ENCODE measurements around the gene TSHZ2.

The TSHZ2 gene

GRCh38 chr20:53076668-53077067 is 104.5 kb downstream of the TSHZ2 start:
- Histone ChIP-seq H3K9me3 (ENCODE audit: control insufficient read depth in 2 of 2, low read length in 2 of 2) (no peaks in the 10 kb centered on the region), H3K36me3 (ENCODE audit: control insufficient read depth in 2 of 2, insufficient read depth in 2 of 2, low read length in 2 of 2) (no peaks in the 10 kb centered on the region), H3K4me1 (ENCODE audit: control insufficient read depth, insufficient read depth, low read length) (no peaks in the 10 kb centered on the region), H3K27me3 (ENCODE audit: control insufficient read depth in 1 of 2, insufficient read depth in 2 of 2, low read length in 2 of 2) (no peaks in the 10 kb centered on the region), H3K27ac (ENCODE audit: low read length) (no peak overlapping the region), H3K4me3 (ENCODE audit: low read length in 2 of 2) (no peak overlapping the region), H3K9ac (ENCODE audit: low read length in 2 of 2) (no peak overlapping the region)

DNA sequence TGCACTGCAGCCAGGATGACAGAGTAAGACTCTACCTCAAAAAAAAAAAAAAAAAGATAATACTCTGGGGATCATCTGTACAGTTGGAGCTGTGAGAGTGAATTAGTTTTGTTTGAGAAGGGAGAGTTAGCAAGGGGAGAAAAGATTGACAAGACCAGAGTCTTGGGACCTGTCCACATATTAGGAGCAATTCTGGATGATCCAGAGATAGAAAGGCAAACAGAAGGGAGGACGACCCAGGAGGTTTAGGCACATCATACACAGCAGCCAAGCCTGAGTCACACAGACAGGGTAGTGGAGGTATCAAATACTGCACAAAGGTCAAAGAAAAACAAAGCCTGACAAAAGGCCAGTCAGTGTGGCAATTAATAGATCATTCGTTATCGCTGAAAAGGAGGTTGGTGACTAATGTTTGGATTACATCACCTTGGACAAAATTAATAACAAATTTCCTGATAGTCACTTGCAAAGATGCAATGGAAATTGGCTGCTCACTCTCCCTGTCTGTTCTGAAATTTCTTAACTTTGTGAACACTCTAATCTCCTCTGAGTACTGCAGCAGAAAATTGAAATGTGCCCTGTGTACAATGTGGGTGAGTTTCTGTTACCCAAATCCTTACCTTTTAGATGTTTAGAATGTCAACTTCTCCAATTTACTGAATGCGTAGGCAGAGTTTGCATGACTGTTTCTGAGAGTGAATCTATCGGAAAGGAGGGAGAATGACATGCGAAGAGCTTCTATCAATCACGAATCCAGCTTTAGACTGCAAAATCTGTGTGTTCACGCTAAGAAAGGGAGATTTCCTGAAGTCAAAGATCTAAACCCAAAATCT is 105.4 kb downstream of the TSHZ2 start:
- no peaks in the 10 kb centered on the region for H3K27me3 ChIP-seq (ENCODE audit: control insufficient read depth in 1 of 2, insufficient read depth in 2 of 2, low read length in 2 of 2)
- no peaks in the 10 kb centered on the region for H3K9me3 ChIP-seq (ENCODE audit: control insufficient read depth in 2 of 2, low read length in 2 of 2)
- no peaks in the 10 kb centered on the region for H3K36me3 ChIP-seq (ENCODE audit: control insufficient read depth in 2 of 2, insufficient read depth in 2 of 2, low read length in 2 of 2)
- no peak overlapping the region for H3K4me3 ChIP-seq (ENCODE audit: low read length in 2 of 2)
- H3K9ac ChIP-seq (ENCODE audit: low read length in 2 of 2) = no peak overlapping the region
- H3K4me1 ChIP-seq (ENCODE audit: control insufficient read depth, insufficient read depth, low read length) = no peaks in the 10 kb centered on the region
- no peak overlapping the region for H3K27ac ChIP-seq (ENCODE audit: low read length)

GRCh38 chr20:53078761-53079160 is 106.6 kb downstream of the TSHZ2 start:
- no peaks in the 10 kb centered on the region for H3K4me1 ChIP-seq (ENCODE audit: control insufficient read depth, insufficient read depth, low read length)
- no peak overlapping the region for H3K9ac ChIP-seq (ENCODE audit: low read length in 2 of 2)
- H3K9me3 ChIP-seq (ENCODE audit: control insufficient read depth in 2 of 2, low read length in 2 of 2) = no peaks in the 10 kb centered on the region
- no peak overlapping the region for H3K4me3 ChIP-seq (ENCODE audit: low read length in 2 of 2)
- H3K27ac ChIP-seq (ENCODE audit: low read length) = no peak overlapping the region
- H3K27me3 ChIP-seq (ENCODE audit: control insufficient read depth in 1 of 2, insufficient read depth in 2 of 2, low read length in 2 of 2) = no peaks in the 10 kb centered on the region
- no peaks in the 10 kb centered on the region for H3K36me3 ChIP-seq (ENCODE audit: control insufficient read depth in 2 of 2, insufficient read depth in 2 of 2, low read length in 2 of 2)

- no peak overlapping the region for H3K27ac ChIP-seq (ENCODE audit: low read length)
Measured at GRCh38 chr20:53079261-53079691, 107.1 kb downstream of the TSHZ2 start.

GRCh38 chr20:53079828-53080686 is 107.9 kb downstream of the TSHZ2 start:
- Histone ChIP-seq H3K27me3 (ENCODE audit: control insufficient read depth in 1 of 2, insufficient read depth in 2 of 2, low read length in 2 of 2) (no peaks in the 10 kb centered on the region), H3K9me3 (ENCODE audit: control insufficient read depth in 2 of 2, low read length in 2 of 2) (no peaks in the 10 kb centered on the region), H3K27ac (ENCODE audit: low read length) (no peak overlapping the region), H3K9ac (ENCODE audit: low read length in 2 of 2) (no peak overlapping the region), H3K4me3 (ENCODE audit: low read length in 2 of 2) (no peak overlapping the region), H3K36me3 (ENCODE audit: control insufficient read depth in 2 of 2, insufficient read depth in 2 of 2, low read length in 2 of 2) (no peaks in the 10 kb centered on the region), H3K4me1 (ENCODE audit: control insufficient read depth, insufficient read depth, low read length) (no peaks in the 10 kb centered on the region)

More at GRCh38 chr20:53079261-53079691, 107.1 kb downstream of the TSHZ2 start:
- Histone ChIP-seq H3K4me3 (ENCODE audit: low read length in 2 of 2) (no peak overlapping the region), H3K4me1 (ENCODE audit: control insufficient read depth, insufficient read depth, low read length) (no peaks in the 10 kb centered on the region), H3K9ac (ENCODE audit: low read length in 2 of 2) (no peak overlapping the region), H3K36me3 (ENCODE audit: control insufficient read depth in 2 of 2, insufficient read depth in 2 of 2, low read length in 2 of 2) (no peaks in the 10 kb centered on the region), H3K27me3 (ENCODE audit: control insufficient read depth in 1 of 2, insufficient read depth in 2 of 2, low read length in 2 of 2) (no peaks in the 10 kb centered on the region), H3K9me3 (ENCODE audit: control insufficient read depth in 2 of 2, low read length in 2 of 2) (no peaks in the 10 kb centered on the region)

DNA sequence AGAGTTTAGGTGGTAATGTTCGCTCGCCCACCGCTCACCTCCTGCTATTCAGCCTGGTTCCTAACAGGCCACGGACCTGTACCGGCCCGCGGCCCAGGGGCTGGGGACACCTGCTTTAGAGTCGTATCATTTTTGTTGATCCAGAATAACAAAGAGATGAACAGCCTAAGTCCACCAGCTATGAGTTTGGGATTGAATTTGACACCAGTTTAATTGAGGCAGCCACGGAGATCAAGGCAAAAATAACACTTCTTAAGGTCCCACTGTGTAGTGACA is 108.5 kb downstream of the TSHZ2 start:
- no peak overlapping the region for H3K9ac ChIP-seq (ENCODE audit: low read length in 2 of 2)
- no peaks in the 10 kb centered on the region for H3K36me3 ChIP-seq (ENCODE audit: control insufficient read depth in 2 of 2, insufficient read depth in 2 of 2, low read length in 2 of 2)
- H3K4me1 ChIP-seq (ENCODE audit: control insufficient read depth, insufficient read depth, low read length) = no peaks in the 10 kb centered on the region
- H3K27me3 ChIP-seq (ENCODE audit: control insufficient read depth in 1 of 2, insufficient read depth in 2 of 2, low read length in 2 of 2) = no peaks in the 10 kb centered on the region
- H3K27ac ChIP-seq (ENCODE audit: low read length) = no peak overlapping the region
- H3K9me3 ChIP-seq (ENCODE audit: control insufficient read depth in 2 of 2, low read length in 2 of 2) = no peaks in the 10 kb centered on the region
- no peak overlapping the region for H3K4me3 ChIP-seq (ENCODE audit: low read length in 2 of 2)

DNA sequence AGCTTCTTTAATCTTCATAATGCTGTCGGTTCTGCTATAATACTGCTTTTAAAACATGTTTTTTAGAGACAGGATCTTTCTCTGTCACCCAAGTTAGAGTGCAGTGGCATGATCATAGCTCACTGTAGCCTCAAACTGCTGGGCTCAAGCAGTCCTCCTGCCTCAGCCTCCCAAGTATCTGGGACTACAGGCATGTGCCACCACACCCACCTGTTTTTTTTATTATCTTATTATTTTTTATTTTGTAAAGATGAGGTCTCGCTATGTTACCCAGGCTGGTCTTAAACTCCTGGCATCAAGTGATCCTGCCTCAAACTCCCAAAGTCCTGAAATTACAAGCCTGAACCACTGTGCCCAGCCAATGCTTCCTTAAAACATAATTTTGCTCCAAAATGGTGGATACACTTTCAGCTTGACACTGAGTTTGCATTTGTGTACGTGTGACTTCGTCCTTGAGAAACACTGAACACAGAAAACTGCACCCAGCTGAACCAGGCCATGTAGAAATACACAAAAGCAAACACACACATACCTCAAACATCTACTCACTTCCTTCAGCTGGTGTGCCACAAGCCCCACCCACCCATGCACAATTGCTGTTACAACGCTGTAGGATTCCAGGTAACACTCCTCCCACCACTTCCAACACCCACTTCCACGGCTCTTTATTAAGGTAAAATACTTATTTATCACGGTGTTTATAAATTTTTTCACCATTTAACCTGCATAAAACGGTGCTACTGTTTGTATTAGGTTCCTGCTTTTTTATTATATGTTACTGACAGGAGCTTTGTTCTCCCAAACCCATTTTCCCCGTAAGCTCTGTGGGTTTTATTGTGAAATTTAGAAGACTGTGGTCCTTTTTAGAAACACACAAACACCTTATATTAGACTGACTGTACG is 109.1 kb downstream of the TSHZ2 start:
- Histone ChIP-seq H3K4me3 (ENCODE audit: low read length in 2 of 2) (no peak overlapping the region), H3K9ac (ENCODE audit: low read length in 2 of 2) (no peak overlapping the region), H3K9me3 (ENCODE audit: control insufficient read depth in 2 of 2, low read length in 2 of 2) (no peaks in the 10 kb centered on the region), H3K27ac (ENCODE audit: low read length) (no peak overlapping the region), H3K27me3 (ENCODE audit: control insufficient read depth in 1 of 2, insufficient read depth in 2 of 2, low read length in 2 of 2) (no peaks in the 10 kb centered on the region), H3K4me1 (ENCODE audit: control insufficient read depth, insufficient read depth, low read length) (no peaks in the 10 kb centered on the region), H3K36me3 (ENCODE audit: control insufficient read depth in 2 of 2, insufficient read depth in 2 of 2, low read length in 2 of 2) (no peaks in the 10 kb centered on the region)

- H3K36me3 ChIP-seq (ENCODE audit: control insufficient read depth in 2 of 2, insufficient read depth in 2 of 2, low read length in 2 of 2) = no peaks in the 10 kb centered on the region
- H3K9me3 ChIP-seq (ENCODE audit: control insufficient read depth in 2 of 2, low read length in 2 of 2) = no peaks in the 10 kb centered on the region
- no peak overlapping the region for H3K9ac ChIP-seq (ENCODE audit: low read length in 2 of 2)
- no peak overlapping the region for H3K27ac ChIP-seq (ENCODE audit: low read length)
- H3K4me3 ChIP-seq (ENCODE audit: low read length in 2 of 2) = no peak overlapping the region
- H3K27me3 ChIP-seq (ENCODE audit: control insufficient read depth in 1 of 2, insufficient read depth in 2 of 2, low read length in 2 of 2) = no peaks in the 10 kb centered on the region
- H3K4me1 ChIP-seq (ENCODE audit: control insufficient read depth, insufficient read depth, low read length) = peaks cover 2% of the 10 kb centered on the region
Measured at GRCh38 chr20:53081916-53082863, 110.0 kb downstream of the TSHZ2 start.

GRCh38 chr20:53083411-53083810 is 111.3 kb downstream of the TSHZ2 start:
- Histone ChIP-seq H3K9me3 (ENCODE audit: control insufficient read depth in 2 of 2, low read length in 2 of 2) (no peaks in the 10 kb centered on the region), H3K27ac (ENCODE audit: low read length) (no peak overlapping the region), H3K27me3 (ENCODE audit: control insufficient read depth in 1 of 2, insufficient read depth in 2 of 2, low read length in 2 of 2) (no peaks in the 10 kb centered on the region), H3K4me1 (ENCODE audit: control insufficient read depth, insufficient read depth, low read length) (peaks cover 2% of the 10 kb centered on the region), H3K9ac (ENCODE audit: low read length in 2 of 2) (no peak overlapping the region), H3K36me3 (ENCODE audit: control insufficient read depth in 2 of 2, insufficient read depth in 2 of 2, low read length in 2 of 2) (no peaks in the 10 kb centered on the region), H3K4me3 (ENCODE audit: low read length in 2 of 2) (no peak overlapping the region)
